Hepatic stellate cell (primary cell): ENCODE results near the gene ABHD12.

ENCODE experiments used
- DNase-seq: peaks from one replicate; pipeline ENCODE4 v3.0.0; 2011; ENCODE audit warnings: low spot score

Gene ABHD12

DNA sequence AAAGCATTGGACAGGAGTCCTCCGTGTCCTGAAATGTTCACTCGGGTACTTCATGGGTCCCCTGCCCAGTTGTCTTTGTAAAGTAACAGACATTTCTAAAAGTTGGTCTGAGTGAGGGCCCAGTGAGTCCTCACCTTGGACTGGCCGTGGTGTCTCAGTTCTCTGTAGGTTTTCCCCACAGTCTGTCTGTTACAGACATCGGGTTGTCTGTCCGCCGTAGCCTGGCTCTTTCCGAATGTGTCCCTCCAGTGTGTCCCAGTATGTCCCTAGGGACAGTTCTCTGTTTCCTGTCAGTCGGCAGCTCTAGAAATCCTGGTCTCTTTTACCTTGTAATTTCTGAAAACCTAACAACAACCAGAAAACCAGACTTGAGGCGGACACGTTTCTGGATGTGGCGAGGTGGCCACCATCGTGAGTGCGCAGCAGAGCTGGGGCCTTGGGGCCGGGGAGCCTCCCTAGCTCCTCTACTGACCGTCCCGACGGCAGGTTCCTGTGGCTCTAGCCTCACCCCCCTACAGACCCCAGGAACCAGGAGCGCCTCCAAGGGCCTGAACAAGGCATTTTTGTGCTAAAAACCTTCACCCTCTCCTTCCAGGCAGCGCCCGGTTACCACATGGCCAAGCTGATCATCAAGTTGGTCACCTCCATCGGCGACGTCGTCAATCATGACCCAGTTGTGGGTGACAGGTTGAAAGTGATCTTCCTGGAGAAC, 100.6 kb downstream of the ABHD12 start:
- no peak for DNase-seq

GRCh38 chr20:25288291-25289181, 102.1 kb downstream of the ABHD12 start:
- DNase-seq, result no peak

- no peak for DNase-seq
Measured at GRCh38 chr20:25287631-25288290, 102.9 kb downstream of the ABHD12 start.

DNA sequence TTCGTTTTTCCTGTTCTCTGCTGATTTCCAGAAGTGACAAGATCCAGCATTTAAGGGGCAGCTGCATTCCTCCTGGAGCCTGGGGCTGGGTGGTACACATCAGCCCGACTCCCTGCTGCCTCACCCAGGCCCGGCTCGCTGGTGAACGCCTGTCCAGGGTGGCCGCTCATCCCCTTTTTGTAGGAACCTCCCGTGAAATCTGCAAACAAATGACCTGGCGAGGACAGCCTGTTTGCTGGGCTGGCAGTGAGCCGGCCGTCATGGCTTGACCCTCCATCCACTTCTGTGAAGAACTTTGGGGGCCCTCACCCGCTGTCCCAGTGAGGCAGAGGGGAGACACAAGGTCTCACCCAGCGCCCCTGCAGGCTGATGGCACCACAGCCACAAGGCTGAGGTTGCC, 103.7 kb downstream of the ABHD12 start:
- no peak for DNase-seq

DNA sequence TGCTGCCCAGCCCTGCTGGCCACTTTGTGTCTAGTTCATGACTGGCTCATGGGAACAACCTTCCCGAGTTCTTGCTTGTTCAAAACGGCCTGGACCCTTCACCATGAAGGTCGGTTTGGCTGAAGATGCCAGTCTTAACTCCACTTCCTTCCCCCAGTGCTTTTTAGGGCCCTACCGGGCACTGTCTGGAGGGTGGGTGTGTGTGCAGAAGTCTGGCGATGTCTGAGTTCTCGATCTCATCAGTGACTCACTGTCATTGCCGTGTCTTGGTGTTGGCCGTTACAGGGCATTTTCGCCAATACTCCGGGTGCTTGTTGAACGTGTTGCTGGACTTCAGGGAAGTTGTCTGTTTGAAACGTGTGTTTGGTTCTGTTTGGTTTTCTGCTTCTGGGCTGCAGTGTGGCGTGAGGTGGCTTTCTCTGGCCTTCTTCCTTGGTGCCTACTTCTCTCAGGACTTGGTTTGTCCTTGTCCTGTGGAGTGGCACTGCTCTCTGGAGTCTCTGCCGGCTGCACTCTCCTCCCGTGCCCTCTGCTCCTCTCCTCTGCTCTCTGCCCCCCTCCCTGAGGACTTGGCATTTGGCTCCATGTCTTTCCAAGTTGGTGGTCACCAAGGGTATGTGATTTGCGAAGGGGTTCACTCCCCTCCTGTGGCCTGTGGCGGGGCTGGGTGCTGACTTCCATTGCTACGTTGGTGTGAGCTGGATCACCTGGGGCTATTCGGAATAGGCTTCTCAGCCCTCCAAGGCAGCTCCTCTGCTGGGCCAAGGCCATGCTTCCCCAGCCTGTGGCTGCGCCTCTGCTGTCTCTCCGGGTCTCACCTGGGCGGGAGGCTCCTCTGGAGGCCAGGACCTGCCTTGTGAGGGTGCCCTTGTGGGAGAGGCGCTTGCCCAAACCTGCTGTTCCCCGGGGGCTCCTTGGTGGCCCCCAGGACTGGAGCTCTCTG, 104.5 kb downstream of the ABHD12 start:
- no peak for DNase-seq

GRCh38 chr20:25285091-25285647, 105.5 kb downstream of the ABHD12 start:
- DNase-seq, result no peak

DNA sequence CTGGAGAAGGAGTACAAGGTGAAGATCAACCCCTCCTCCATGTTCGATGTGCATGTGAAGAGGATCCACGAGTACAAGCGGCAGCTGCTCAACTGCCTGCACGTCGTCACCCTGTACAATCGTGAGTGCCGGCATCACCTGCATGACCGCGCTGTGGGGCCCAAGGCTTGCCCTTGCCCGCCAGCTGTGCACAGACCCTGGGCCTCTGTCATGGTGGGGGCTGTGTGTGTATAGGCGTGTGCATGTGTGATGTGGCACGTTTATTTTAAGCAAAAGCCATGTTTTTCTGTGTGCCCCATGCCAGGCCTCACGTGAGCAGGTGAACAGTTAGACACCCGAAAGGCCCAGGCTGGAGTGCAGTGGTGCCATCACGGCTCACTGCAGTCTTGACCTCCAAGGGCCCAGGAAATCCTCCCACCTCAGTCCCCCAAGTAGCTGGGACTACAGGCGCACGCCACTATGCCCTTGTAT, 106.5 kb downstream of the ABHD12 start:
- no peak for DNase-seq

- DNase-seq, result no peak
Measured at GRCh38 chr20:25283221-25283951, 107.2 kb downstream of the ABHD12 start.

DNA sequence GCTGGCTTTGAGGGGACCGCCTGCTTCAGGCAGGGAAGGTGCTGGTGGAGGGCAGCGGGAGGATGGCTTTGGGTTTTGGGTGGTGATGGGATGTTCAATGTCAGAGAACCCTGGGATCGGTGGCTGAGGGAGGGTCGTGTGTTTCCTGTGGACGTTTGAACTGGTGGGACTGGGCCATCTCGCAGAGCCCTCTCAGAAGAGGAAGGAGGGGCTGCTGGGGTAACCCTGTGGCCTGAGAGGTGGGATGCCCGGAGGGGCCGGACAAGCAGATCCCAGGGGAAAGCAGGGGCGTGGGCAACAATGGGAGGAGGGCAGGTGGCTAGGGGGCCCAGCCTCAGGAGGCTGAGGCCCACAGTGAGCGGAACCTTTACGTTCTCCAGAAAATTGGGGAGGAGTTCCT, 107.8 kb downstream of the ABHD12 start:
- no peak for DNase-seq

GRCh38 chr20:25282034-25282781, 108.4 kb downstream of the ABHD12 start:
- no peak for DNase-seq

- DNase-seq, result no peak
Measured at GRCh38 chr20:25281541-25281991, 109.1 kb downstream of the ABHD12 start.

- DNase-seq, result no peak
Measured at GRCh38 chr20:25280574-25281535, 109.8 kb downstream of the ABHD12 start.

DNA sequence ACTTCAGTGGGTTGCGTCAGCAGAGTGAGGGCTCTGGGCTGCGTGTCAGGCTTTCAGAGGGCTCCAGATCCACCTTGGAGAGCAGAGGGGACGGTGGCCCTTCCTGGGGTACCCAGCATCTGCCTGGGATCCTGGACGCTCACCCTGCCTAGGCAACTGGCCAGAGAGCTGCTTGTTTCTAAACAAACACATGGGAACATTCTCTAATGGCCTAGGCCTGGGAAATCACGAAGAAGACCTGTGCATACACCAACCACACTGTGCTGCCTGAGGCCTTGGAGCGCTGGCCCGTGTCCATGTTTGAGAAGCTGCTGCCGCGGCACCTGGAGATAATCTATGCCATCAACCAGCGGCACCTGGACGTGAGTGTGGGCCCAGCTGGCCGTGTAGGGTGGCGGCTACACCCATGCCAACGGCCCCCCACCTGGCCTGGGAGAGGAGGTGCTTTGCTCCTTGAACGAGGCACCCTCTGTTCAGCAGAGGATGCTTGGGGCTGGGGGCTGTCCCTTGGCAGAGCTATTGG, 110.5 kb downstream of the ABHD12 start:
- DNase-seq, result no peak

- no peak for DNase-seq
Measured at GRCh38 chr20:25279403-25279802, 111.2 kb downstream of the ABHD12 start.

DNA sequence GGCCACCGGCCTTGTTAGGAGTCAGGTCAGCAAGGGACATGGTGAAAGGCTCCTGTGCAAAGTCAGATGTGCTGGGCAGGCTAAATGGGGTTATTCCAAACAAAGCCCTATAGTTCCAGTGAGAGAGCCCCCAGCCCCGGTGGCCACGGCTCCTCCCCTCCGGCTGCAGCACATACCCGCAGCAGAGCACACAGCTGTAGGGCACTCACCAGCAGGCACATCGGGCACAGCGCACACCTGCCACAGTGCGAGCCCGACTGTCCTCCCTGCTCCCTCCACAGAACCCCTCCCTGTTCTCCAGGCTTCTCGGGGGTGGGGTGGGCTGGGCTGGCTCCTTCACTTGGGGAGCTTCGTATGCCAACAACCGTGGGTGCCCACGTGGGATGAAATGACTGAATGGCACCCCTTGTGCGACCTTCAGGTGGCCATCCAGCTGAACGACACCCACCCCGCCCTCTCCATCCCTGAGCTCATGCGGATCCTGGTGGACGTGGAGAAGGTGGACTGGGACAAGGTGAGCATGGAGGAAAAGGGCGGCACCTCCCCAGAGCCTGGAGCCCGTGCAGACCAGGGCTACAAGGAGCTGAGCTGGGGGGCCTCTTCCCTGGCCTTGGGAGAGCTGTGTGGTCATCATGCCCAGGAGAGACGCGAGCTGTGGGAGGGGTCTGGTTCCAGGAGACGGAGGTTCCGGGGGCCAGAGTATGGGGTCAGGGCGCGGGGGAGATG, 111.8 kb downstream of the ABHD12 start:
- no peak for DNase-seq

GRCh38 chr20:25277941-25278521, 112.6 kb downstream of the ABHD12 start:
- DNase-seq, result no peak
